HCT116 (cell line): ENCODE data around the gene GARIN3. TPM values are rescaled to one million over a fixed set of nuclear protein-coding genes. Genes with fewer than 3 reads are reported as not detected.

ENCODE experiments used
- ATAC-seq: fragments of 200-7000 bp; cut with Tn5 transposase; 2 replicates; pipeline ENCODE4 v1.9.1; 2020; ENCODE audit warnings: mild to moderate bottlenecking, moderate library complexity
- BruUV-seq: library from RNA; stranded (reverse); fragments of 400-500 nt; replicated peaks from 2 replicates; lab custom pipeline; 2021; lab: Mats Ljungman, UMichigan
- CTCF ChIA-PET: fragments of 300-600 bp; sonication (Branson Sonifier 250); formaldehyde crosslinking; loops from one replicate; lab custom pipeline; 2021; ENCODE audit warnings: antibody characterized with exemption; lab: Charles Lee
- POLR2A ChIA-PET: fragments of 300-600, 350-600 bp; sonication (Branson Sonifier 250); formaldehyde crosslinking; loops from one replicate; lab custom pipeline; 2021; ENCODE audit warnings: antibody characterized with exemption; lab: Charles Lee
- RAD21 ChIA-PET, 2 experiments: fragments of 300-600 bp; sonication (Branson Sonifier 250); formaldehyde crosslinking; loops; one replicate each; lab custom pipeline; 2023; ENCODE audit warnings: low total read pairs in 2 of 2; ENCODE audit not compliant: uncharacterized antibody in 2 of 2, unreplicated experiment in 2 of 2, low non-redundant PET in 1 of 2; lab: Charles Lee
- DNase-seq: peaks from one replicate; pipeline ENCODE4 v3.0.0-alpha.2; 2010; ENCODE audit warnings: low read depth, low spot score
- H2AFZ ChIP-seq: fragments of 200-600 bp; shearing (Covaris generic), sonication (generic); 2 replicates; pipeline ENCODE4 v1.6.1; 2017; ENCODE audit warnings: low read depth, mixed run types, mixed read lengths, antibody characterized with exemption, low read length; ENCODE audit not compliant: poor library complexity, severe bottlenecking
- H3K27ac ChIP-seq: 2 replicates; pipeline ENCODE4 v1.5.1; 2012; ENCODE audit warnings: low read depth, low read length
- H3K27me3 ChIP-seq: fragments of 200-600 bp; sonication (generic); 2 replicates; pipeline ENCODE4 v1.6.1; 2016; ENCODE audit warnings: mixed run types, low read length, mixed read lengths; ENCODE audit not compliant: insufficient read depth
- H3K36me3 ChIP-seq, 2 experiments: fragments of 200-500 bp in 1 of 2; fragments of 200-600 bp in 1 of 2; sonication (Bioruptor generic) in 1 of 2; sonication (generic) in 1 of 2; 2 replicates each; pipeline versions ENCODE4 v1.5.1 to v1.6.1; 2014 to 2016; ENCODE audit warnings: low read length in 2 of 2, inconsistent platforms in 1 of 2, mixed read lengths in 1 of 2, mixed run types in 1 of 2; ENCODE audit not compliant: insufficient read depth in 2 of 2, control insufficient read depth in 1 of 2
- H3K4me1 ChIP-seq, 2 experiments: fragments of 200-600 bp in 1 of 2; sonication (generic) in 1 of 2; 2 replicates each; pipeline versions ENCODE4 v1.5.1 to v1.6.1; 2012 to 2017; ENCODE audit warnings: low read length in 2 of 2, inconsistent platforms in 1 of 2, mild to moderate bottlenecking in 1 of 2, mixed read lengths in 1 of 2, mixed run types in 1 of 2, moderate library complexity in 1 of 2; ENCODE audit not compliant: insufficient read depth in 2 of 2, control insufficient read depth in 1 of 2
- H3K4me2 ChIP-seq: fragments of 200-600 bp; sonication (generic); 2 replicates; pipeline ENCODE4 v1.6.1; 2017; ENCODE audit warnings: mixed run types, low read length, mixed read lengths
- H3K4me3 ChIP-seq, 2 experiments: fragments of 200-600 bp in 1 of 2; sonication (generic) in 1 of 2; replicated peaks in 1 of 2; 2 replicates each; pipeline ENCODE4 v1.5.1; 2011 to 2016; ENCODE audit warnings: low read length in 2 of 2, control low read depth in 1 of 2, low read depth in 1 of 2, mild to moderate bottlenecking in 1 of 2, mixed read lengths in 1 of 2, mixed run types in 1 of 2
- H3K79me2 ChIP-seq: fragments of 200-600 bp; sonication (generic); 2 replicates; pipeline ENCODE4 v1.6.1; 2017; ENCODE audit warnings: mild to moderate bottlenecking, mixed run types, low read length, moderate library complexity, mixed read lengths; ENCODE audit not compliant: insufficient read depth
- H3K9ac ChIP-seq: fragments of 200-600 bp; sonication (generic); 2 replicates; pipeline ENCODE4 v1.6.1; 2016; ENCODE audit warnings: low read length, mixed read lengths
- H3K9me2 ChIP-seq: fragments of 200-600 bp; sonication (generic), shearing (Covaris generic); 2 replicates; pipeline ENCODE4 v1.6.1; 2017; ENCODE audit warnings: mixed run types, mild to moderate bottlenecking, moderate library complexity; ENCODE audit not compliant: insufficient read depth
- H3K9me3 ChIP-seq, 2 experiments: fragments of 200-500 bp in 1 of 2; fragments of 200-600 bp in 1 of 2; sonication (Bioruptor generic) in 1 of 2; sonication (generic) in 1 of 2; 2 replicates each; pipeline ENCODE4 v1.6.1; 2014 to 2017; ENCODE audit warnings: low read length in 2 of 2, mixed read lengths in 2 of 2, inconsistent platforms in 1 of 2, low read depth in 1 of 2, mild to moderate bottlenecking in 1 of 2, mixed run types in 1 of 2, moderate library complexity in 1 of 2; ENCODE audit not compliant: control insufficient read depth in 1 of 2, insufficient read depth in 1 of 2
- H4K20me1 ChIP-seq: fragments of 200-600 bp; sonication (generic), shearing (Covaris generic); 2 replicates; pipeline ENCODE4 v1.6.1; 2017; ENCODE audit warnings: mixed run types, mild to moderate bottlenecking, moderate library complexity; ENCODE audit not compliant: insufficient read depth
- ATF3 ChIP-seq: IDR thresholded peaks from 2 replicates; pipeline ENCODE4 v1.6.1; 2012
- CEBPB ChIP-seq: IDR thresholded peaks from 2 replicates; pipeline ENCODE4 v1.6.1; 2012; ENCODE audit warnings: low read depth
- ELF1 ChIP-seq: IDR thresholded peaks from 2 replicates; pipeline ENCODE4 v1.6.1; 2012; ENCODE audit warnings: low read depth, borderline replicate concordance
- MAX ChIP-seq: IDR thresholded peaks from 2 replicates; pipeline ENCODE4 v1.6.1; 2012
- POLR2A ChIP-seq: IDR thresholded peaks from 2 replicates; pipeline ENCODE4 v1.7.0; 2011; ENCODE audit warnings: borderline replicate concordance; ENCODE audit not compliant: insufficient read depth, insufficient read length; ENCODE audit errors: extremely low read depth
- RAD21 ChIP-seq: IDR thresholded peaks from 2 replicates; pipeline ENCODE4 v1.6.1; 2012; ENCODE audit warnings: low read depth, mild to moderate bottlenecking
- SIN3A ChIP-seq: IDR thresholded peaks from 2 replicates; pipeline ENCODE4 v1.6.1; 2012; ENCODE audit warnings: low read depth
- SP1 ChIP-seq: IDR thresholded peaks from 2 replicates; pipeline ENCODE4 v1.6.1; 2012; ENCODE audit warnings: low read depth
- YY1 ChIP-seq: IDR thresholded peaks from 2 replicates; pipeline ENCODE4 v1.6.1; 2011; ENCODE audit warnings: low read length, low read depth, moderate library complexity, mild to moderate bottlenecking; ENCODE audit not compliant: insufficient replicate concordance; ENCODE audit errors: extremely low read depth
- ZNF274 ChIP-seq: fragments of 200-500 bp; sonication (Bioruptor generic); IDR thresholded peaks from 2 replicates; pipeline ENCODE4 v1.6.1; 2014; ENCODE audit warnings: mild to moderate bottlenecking, low read depth, low read length, inconsistent platforms
- intact Hi-C: fragments of 100-400 bp; cut with micrococcal nuclease; formaldehyde crosslinking; loops from 2 replicates; pipeline ENCODE4 v1.10.0; 2022
- total RNA-seq: library from RNA; stranded (reverse); gene quantifications from one replicate; pipeline ENCODE4 v1.2.1, GENCODE V29; 2021; ENCODE audit not compliant: unreplicated experiment
- TF ChIP-seq, protein P1 (sequence below), 3 experiments: fragments of 200-600 bp in 1 of 3; sonication (generic) in 1 of 3; IDR thresholded peaks in 2 of 3; conservative IDR thresholded peaks in 1 of 3; 2 replicates each; pipeline ENCODE4 v1.5.1; 2012 to 2017; ENCODE audit warnings: low read depth in 2 of 3, low read length in 2 of 3, antibody characterized with exemption in 1 of 3, borderline replicate concordance in 1 of 3, control low read depth in 1 of 3, mild to moderate bottlenecking in 1 of 3, mixed read lengths in 1 of 3, mixed run types in 1 of 3, moderate library complexity in 1 of 3; ENCODE audit not compliant: insufficient read depth in 1 of 3
- TF ChIP-seq, protein P2 (sequence below): IDR thresholded peaks from 2 replicates; pipeline ENCODE4 v1.6.1; 2012; ENCODE audit warnings: low read depth

GARIN3 gene
- total RNA-seq, 1 experiment from 2014 or later, result not detected

DNA sequence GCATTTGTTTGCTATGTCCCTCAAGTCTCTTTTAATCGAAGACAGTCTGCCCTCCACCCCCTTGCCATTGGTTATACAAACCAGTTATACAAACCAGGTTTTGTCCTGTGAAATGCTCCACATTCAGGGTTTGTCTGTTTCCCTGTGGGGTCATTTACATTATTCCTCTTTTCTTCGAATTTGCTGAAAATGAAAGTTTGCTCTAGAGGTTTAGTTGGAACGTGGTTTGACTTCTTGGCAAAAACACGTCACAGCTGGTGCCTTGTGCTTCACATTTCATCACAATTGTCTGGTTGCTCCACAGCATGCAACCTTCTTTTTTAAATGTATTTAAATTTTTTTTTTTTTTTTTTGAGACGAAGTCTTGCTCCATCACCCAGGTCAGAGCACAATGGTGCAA, 53.1 kb downstream of the GARIN3 start:
- CTCF ChIA-PET, result no interaction called here
- Histone ChIP-seq H3K27ac (no peak overlapping the region), H3K79me2 (no peaks in the 10 kb centered on the region), H3K4me3 (no peak overlapping the region)
- POLR2A ChIA-PET, result no interaction called here
- TF ChIP-seq ATF3 (no peak), SP1 (no peak), ELF1 (no peak), RAD21 (no peak), YY1 (no peak), POLR2A (no peak), ZNF274 (no peak), SIN3A (no peak), MAX (no peak), CEBPB (no peak)
- TF ChIP-seq, protein P1, sequence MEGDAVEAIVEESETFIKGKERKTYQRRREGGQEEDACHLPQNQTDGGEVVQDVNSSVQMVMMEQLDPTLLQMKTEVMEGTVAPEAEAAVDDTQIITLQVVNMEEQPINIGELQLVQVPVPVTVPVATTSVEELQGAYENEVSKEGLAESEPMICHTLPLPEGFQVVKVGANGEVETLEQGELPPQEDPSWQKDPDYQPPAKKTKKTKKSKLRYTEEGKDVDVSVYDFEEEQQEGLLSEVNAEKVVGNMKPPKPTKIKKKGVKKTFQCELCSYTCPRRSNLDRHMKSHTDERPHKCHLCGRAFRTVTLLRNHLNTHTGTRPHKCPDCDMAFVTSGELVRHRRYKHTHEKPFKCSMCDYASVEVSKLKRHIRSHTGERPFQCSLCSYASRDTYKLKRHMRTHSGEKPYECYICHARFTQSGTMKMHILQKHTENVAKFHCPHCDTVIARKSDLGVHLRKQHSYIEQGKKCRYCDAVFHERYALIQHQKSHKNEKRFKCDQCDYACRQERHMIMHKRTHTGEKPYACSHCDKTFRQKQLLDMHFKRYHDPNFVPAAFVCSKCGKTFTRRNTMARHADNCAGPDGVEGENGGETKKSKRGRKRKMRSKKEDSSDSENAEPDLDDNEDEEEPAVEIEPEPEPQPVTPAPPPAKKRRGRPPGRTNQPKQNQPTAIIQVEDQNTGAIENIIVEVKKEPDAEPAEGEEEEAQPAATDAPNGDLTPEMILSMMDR (IDR thresholded peaks at IDR 0.05 in 2 of 3, conservative IDR thresholded peaks at IDR 0.05 in 1 of 3; ENCODE audit: borderline replicate concordance in 1 of 3, insufficient read depth in 1 of 3, low read depth in 2 of 3, low read length in 2 of 3), result no peak
- TF ChIP-seq, protein P2, sequence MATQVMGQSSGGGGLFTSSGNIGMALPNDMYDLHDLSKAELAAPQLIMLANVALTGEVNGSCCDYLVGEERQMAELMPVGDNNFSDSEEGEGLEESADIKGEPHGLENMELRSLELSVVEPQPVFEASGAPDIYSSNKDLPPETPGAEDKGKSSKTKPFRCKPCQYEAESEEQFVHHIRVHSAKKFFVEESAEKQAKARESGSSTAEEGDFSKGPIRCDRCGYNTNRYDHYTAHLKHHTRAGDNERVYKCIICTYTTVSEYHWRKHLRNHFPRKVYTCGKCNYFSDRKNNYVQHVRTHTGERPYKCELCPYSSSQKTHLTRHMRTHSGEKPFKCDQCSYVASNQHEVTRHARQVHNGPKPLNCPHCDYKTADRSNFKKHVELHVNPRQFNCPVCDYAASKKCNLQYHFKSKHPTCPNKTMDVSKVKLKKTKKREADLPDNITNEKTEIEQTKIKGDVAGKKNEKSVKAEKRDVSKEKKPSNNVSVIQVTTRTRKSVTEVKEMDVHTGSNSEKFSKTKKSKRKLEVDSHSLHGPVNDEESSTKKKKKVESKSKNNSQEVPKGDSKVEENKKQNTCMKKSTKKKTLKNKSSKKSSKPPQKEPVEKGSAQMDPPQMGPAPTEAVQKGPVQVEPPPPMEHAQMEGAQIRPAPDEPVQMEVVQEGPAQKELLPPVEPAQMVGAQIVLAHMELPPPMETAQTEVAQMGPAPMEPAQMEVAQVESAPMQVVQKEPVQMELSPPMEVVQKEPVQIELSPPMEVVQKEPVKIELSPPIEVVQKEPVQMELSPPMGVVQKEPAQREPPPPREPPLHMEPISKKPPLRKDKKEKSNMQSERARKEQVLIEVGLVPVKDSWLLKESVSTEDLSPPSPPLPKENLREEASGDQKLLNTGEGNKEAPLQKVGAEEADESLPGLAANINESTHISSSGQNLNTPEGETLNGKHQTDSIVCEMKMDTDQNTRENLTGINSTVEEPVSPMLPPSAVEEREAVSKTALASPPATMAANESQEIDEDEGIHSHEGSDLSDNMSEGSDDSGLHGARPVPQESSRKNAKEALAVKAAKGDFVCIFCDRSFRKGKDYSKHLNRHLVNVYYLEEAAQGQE, result no peak
- TF ChIP-seq, all 23 proteins: peak for 0
- intact Hi-C loops, result loop anchor here (5.0 kb wide), 1 partner anchor 126 kb away; no protein-coding TSS in a partner anchor
- Histone ChIP-seq H3K4me1 (no peaks in the 10 kb centered on the region), H3K9me3 (no peaks in the 10 kb centered on the region), H3K27me3 (no peaks in the 10 kb centered on the region), H2AFZ (no peak overlapping the region), H3K36me3 (no peaks in the 10 kb centered on the region), H4K20me1 (no peaks in the 10 kb centered on the region), H3K9ac (no peak overlapping the region), H3K4me2 (no peak overlapping the region), H3K9me2 (no peaks in the 10 kb centered on the region)
- no TSS peak for BruUV-seq
- DNase-seq (no peak), ATAC-seq (no peak)
- RAD21 ChIA-PET, result no interaction called here

Other genes starting within 250 kb of the GARIN3 start
- not detected for gene TIMD4, start 203.0 kb downstream of the GARIN3 start, total RNA-seq
- not detected for gene HAVCR1, start 107.1 kb downstream of the GARIN3 start, total RNA-seq
- 0.07 TPM for gene HAVCR2, start 57.2 kb downstream of the GARIN3 start, total RNA-seq
- gene MED7, start 23.4 kb downstream of the GARIN3 start, total RNA-seq, result 9.1 TPM
- gene ITK, start 14.6 kb upstream of the GARIN3 start, total RNA-seq, result 0.37 TPM
- 45.1 TPM for gene CYFIP2, start 99.9 kb upstream of the GARIN3 start, total RNA-seq